Trophoblast cell (in vitro differentiated cells and primary cell): ENCODE results near the gene ELFN1.

Experiments used
- DNase-seq, 2 donors: peaks; one replicate each; pipeline ENCODE4 v3.0.0-alpha.2; 2016
- H2AFZ ChIP-seq: 2 replicates; pipeline ENCODE4 v1.6.1; 2013; ENCODE audit warnings: low read length, moderate library complexity, mild to moderate bottlenecking; ENCODE audit not compliant: insufficient read depth, poor library complexity
- H2AK5ac ChIP-seq: 2 replicates; pipeline ENCODE4 v1.6.1; 2013; ENCODE audit warnings: mild to moderate bottlenecking, low read length
- H2BK120ac ChIP-seq: 2 replicates; pipeline ENCODE4 v1.6.1; 2013; ENCODE audit warnings: low read length, mild to moderate bottlenecking, moderate library complexity; ENCODE audit not compliant: insufficient read depth, poor library complexity
- H2BK12ac ChIP-seq: 2 replicates; pipeline ENCODE4 v1.6.1; 2013; ENCODE audit warnings: mild to moderate bottlenecking, low read length, moderate library complexity
- H2BK5ac ChIP-seq: 2 replicates; pipeline ENCODE4 v1.6.1; 2013; ENCODE audit warnings: low read length, low read depth, moderate library complexity, mild to moderate bottlenecking; ENCODE audit not compliant: poor library complexity
- H3K14ac ChIP-seq: 2 replicates; pipeline ENCODE4 v1.6.1; 2013; ENCODE audit warnings: mild to moderate bottlenecking, low read length
- H3K18ac ChIP-seq: 2 replicates; pipeline ENCODE4 v1.6.1; 2013; ENCODE audit warnings: mild to moderate bottlenecking, low read length
- H3K23ac ChIP-seq: 2 replicates; pipeline ENCODE4 v1.6.1; 2013; ENCODE audit warnings: low read length
- H3K27ac ChIP-seq: 2 replicates; pipeline ENCODE4 v1.5.1; 2013; ENCODE audit warnings: low read depth, mild to moderate bottlenecking, inconsistent platforms, low read length, moderate library complexity
- H3K27me3 ChIP-seq: 2 replicates; pipeline ENCODE4 v1.6.1; 2013; ENCODE audit warnings: inconsistent platforms, mild to moderate bottlenecking, low read length, moderate library complexity; ENCODE audit not compliant: insufficient read depth
- H3K36me3 ChIP-seq, 2 experiments: 1 replicate in 1 of 2; 2 replicates in 1 of 2; pipeline ENCODE4 v1.6.1; 2013; ENCODE audit warnings: low read length in 2 of 2, mild to moderate bottlenecking in 2 of 2, moderate library complexity in 1 of 2; ENCODE audit not compliant: insufficient read depth in 2 of 2, control insufficient read depth in 1 of 2
- H3K4ac ChIP-seq: 2 replicates; pipeline ENCODE4 v1.6.1; 2013; ENCODE audit warnings: low read depth, mild to moderate bottlenecking, low read length, moderate library complexity
- H3K4me1 ChIP-seq, 2 experiments: 1 replicate in 1 of 2; 2 replicates in 1 of 2; pipeline ENCODE4 v1.6.1; 2013; ENCODE audit warnings: low read length in 2 of 2, mild to moderate bottlenecking in 2 of 2, moderate library complexity in 1 of 2; ENCODE audit not compliant: insufficient read depth in 2 of 2, control insufficient read depth in 1 of 2
- H3K4me2 ChIP-seq: 2 replicates; pipeline ENCODE4 v1.6.1; 2013; ENCODE audit warnings: inconsistent platforms, mild to moderate bottlenecking, low read length, moderate library complexity
- H3K4me3 ChIP-seq: 2 replicates; pipeline ENCODE4 v1.5.1; 2013; ENCODE audit warnings: mild to moderate bottlenecking, low read depth, low read length, inconsistent platforms
- H3K79me1 ChIP-seq: one replicate; pipeline ENCODE4 v1.6.1; 2013; ENCODE audit warnings: low read length
- H3K79me2 ChIP-seq: 2 replicates; pipeline ENCODE4 v1.6.1; 2013; ENCODE audit warnings: low read length, mild to moderate bottlenecking; ENCODE audit not compliant: control insufficient read depth, insufficient read depth, poor library complexity
- H3K9ac ChIP-seq: 2 replicates; pipeline ENCODE4 v1.6.1; 2013; ENCODE audit warnings: mild to moderate bottlenecking, low read length
- H3K9me3 ChIP-seq: 2 replicates; pipeline ENCODE4 v1.6.1; 2013; ENCODE audit warnings: low read depth, mild to moderate bottlenecking, control low read depth, inconsistent platforms, low read length; ENCODE audit not compliant: insufficient read depth
- H4K12ac ChIP-seq: 2 replicates; pipeline ENCODE4 v1.6.1; 2013; ENCODE audit warnings: low read depth, mild to moderate bottlenecking, low read length, moderate library complexity
- H4K8ac ChIP-seq: 2 replicates; pipeline ENCODE4 v1.6.1; 2013; ENCODE audit warnings: low read depth, mild to moderate bottlenecking, low read length, moderate library complexity
- H4K91ac ChIP-seq: one replicate; pipeline ENCODE4 v1.6.1; 2013; ENCODE audit warnings: low read depth, mild to moderate bottlenecking, low read length, moderate library complexity
- WGBS: extraction: QIAGEN DNeasy Blood & Tissue Kit; methylation state at CpG from one replicate; pipeline ENCODE4 v1.1.7; 2013; ENCODE audit warnings: missing lambda C conversion rate; ENCODE audit not compliant: insufficient read length, insufficient coverage; ENCODE audit errors: extremely low coverage; 5-methylcytosine and 5-hydroxymethylcytosine counted together

Gene ELFN1

GRCh38 chr7:1743481-1744230 is 73.6 kb downstream of the ELFN1 start:
- Histone ChIP-seq H3K14ac (no peak overlapping the region), H2BK12ac (no peak overlapping the region), H4K91ac (no peak overlapping the region), H2AK5ac (no peak overlapping the region), H3K79me1 (no peaks in the 10 kb centered on the region), H2AFZ (no peak overlapping the region), H3K4me1 (no peaks in the 10 kb centered on the region), H3K4me3 (no peak overlapping the region), H4K12ac (no peak overlapping the region), H3K4ac (no peak overlapping the region), H4K8ac (no peak overlapping the region), H3K36me3 (no peaks in the 10 kb centered on the region), H2BK5ac (no peak overlapping the region), H3K9ac (no peak overlapping the region), H2BK120ac (no peak overlapping the region), H3K4me2 (no peak overlapping the region), H3K27me3 (no peaks in the 10 kb centered on the region), H3K23ac (no peak overlapping the region), H3K18ac (no peak overlapping the region), H3K79me2 (no peaks in the 10 kb centered on the region), H3K27ac (no peak overlapping the region), H3K9me3 (no peaks in the 10 kb centered on the region)
- no peak for DNase-seq
- no CpG with 5 or more reads among the region's 37 CpGs for WGBS

- Histone ChIP-seq H2AK5ac (no peak overlapping the region), H3K79me1 (no peaks in the 10 kb centered on the region), H3K4me2 (no peak overlapping the region), H3K18ac (no peak overlapping the region), H3K27ac (no peak overlapping the region), H2BK120ac (no peak overlapping the region), H3K14ac (no peak overlapping the region), H4K12ac (no peak overlapping the region), H3K36me3 (no peaks in the 10 kb centered on the region), H3K4me3 (no peak overlapping the region), H3K23ac (no peak overlapping the region), H4K8ac (no peak overlapping the region), H2BK5ac (no peak overlapping the region), H3K4me1 (no peaks in the 10 kb centered on the region), H3K27me3 (no peaks in the 10 kb centered on the region), H3K9ac (no peak overlapping the region), H2AFZ (no peak overlapping the region), H3K9me3 (no peaks in the 10 kb centered on the region), H2BK12ac (no peak overlapping the region), H3K4ac (no peak overlapping the region), H4K91ac (no peak overlapping the region), H3K79me2 (no peaks in the 10 kb centered on the region)
- no peak for DNase-seq
- WGBS = no CpG with 5 or more reads among the region's 56 CpGs
Measured at GRCh38 chr7:1744296-1745017, 74.4 kb downstream of the ELFN1 start.

- H3K27ac ChIP-seq = no peak overlapping the region
- H2BK5ac ChIP-seq = no peak overlapping the region
- no peaks in the 10 kb centered on the region for H3K36me3 ChIP-seq
- H2AK5ac ChIP-seq = no peak overlapping the region
- H3K18ac ChIP-seq = no peak overlapping the region
- H3K4me3 ChIP-seq = no peak overlapping the region
- DNase-seq = no peak
- H3K4ac ChIP-seq = no peak overlapping the region
- H4K12ac ChIP-seq = no peak overlapping the region
- no peaks in the 10 kb centered on the region for H3K4me1 ChIP-seq
- H2BK120ac ChIP-seq = no peak overlapping the region
- H4K8ac ChIP-seq = no peak overlapping the region
- H3K23ac ChIP-seq = no peak overlapping the region
- H3K14ac ChIP-seq = no peak overlapping the region
- H3K79me1 ChIP-seq = no peaks in the 10 kb centered on the region
- no peak overlapping the region for H3K4me2 ChIP-seq
- H3K79me2 ChIP-seq = no peaks in the 10 kb centered on the region
- WGBS = no CpG with 5 or more reads among the region's 46 CpGs
- H4K91ac ChIP-seq = no peak overlapping the region
- H2BK12ac ChIP-seq = no peak overlapping the region
- no peaks in the 10 kb centered on the region for H3K9me3 ChIP-seq
- H2AFZ ChIP-seq = no peak overlapping the region
- H3K9ac ChIP-seq = no peak overlapping the region
- H3K27me3 ChIP-seq = no peaks in the 10 kb centered on the region
Measured at GRCh38 chr7:1745018-1745532, 75.0 kb downstream of the ELFN1 start.

- no peak overlapping the region for H4K12ac ChIP-seq
- WGBS = no CpG with 5 or more reads among the region's 72 CpGs
- H3K23ac ChIP-seq = no peak overlapping the region
- DNase-seq = no peak
- no peaks in the 10 kb centered on the region for H3K4me1 ChIP-seq
- no peak overlapping the region for H3K4me2 ChIP-seq
- H3K14ac ChIP-seq = no peak overlapping the region
- no peaks in the 10 kb centered on the region for H3K79me1 ChIP-seq
- no peak overlapping the region for H3K4me3 ChIP-seq
- no peak overlapping the region for H3K9ac ChIP-seq
- no peaks in the 10 kb centered on the region for H3K36me3 ChIP-seq
- H3K18ac ChIP-seq = no peak overlapping the region
- H3K4ac ChIP-seq = no peak overlapping the region
- H4K91ac ChIP-seq = no peak overlapping the region
- no peak overlapping the region for H2BK5ac ChIP-seq
- no peak overlapping the region for H3K27ac ChIP-seq
- H4K8ac ChIP-seq = no peak overlapping the region
- no peaks in the 10 kb centered on the region for H3K9me3 ChIP-seq
- no peaks in the 10 kb centered on the region for H3K79me2 ChIP-seq
- H2BK120ac ChIP-seq = no peak overlapping the region
- no peak overlapping the region for H2BK12ac ChIP-seq
- no peak overlapping the region for H2AFZ ChIP-seq
- no peaks in the 10 kb centered on the region for H3K27me3 ChIP-seq
- no peak overlapping the region for H2AK5ac ChIP-seq
Measured at GRCh38 chr7:1745576-1746490, 75.8 kb downstream of the ELFN1 start.
